B cell (primary cell): Measurements from ENCODE around the gene COL17A1. TPM values are rescaled to one million over a fixed set of nuclear protein-coding genes. Genes with fewer than 3 reads are reported as not detected.

Experiments used
- ATAC-seq: fragments of 200-7000 bp; cut with Tn5 transposase; one replicate; pipeline ENCODE4 v1.10.0; 2021; ENCODE audit warnings: low read depth, mild to moderate bottlenecking, moderate number of reproducible peaks, moderate library complexity
- CTCF ChIA-PET: fragments of 350-600 bp; sonication (Branson Sonifier 250); formaldehyde crosslinking; loops from one replicate; lab custom pipeline; 2021; ENCODE audit warnings: antibody characterized with exemption, inconsistent platforms; lab: Charles Lee
- POLR2A ChIA-PET: fragments of 350-600 bp; sonication (Branson Sonifier 250); formaldehyde crosslinking; loops from one replicate; lab custom pipeline; 2021; ENCODE audit warnings: antibody characterized with exemption; lab: Charles Lee
- DNase-seq: peaks from one replicate; pipeline ENCODE4 v3.0.0; 2013
- H2AFZ ChIP-seq: 2 replicates; pipeline ENCODE4 v1.6.1; 2012; ENCODE audit warnings: mild to moderate bottlenecking, low read depth, low read length; ENCODE audit not compliant: insufficient read depth, poor library complexity, severe bottlenecking
- H3K27ac ChIP-seq, 2 donors: 1 replicate in 1 of 2; 2 replicates in 1 of 2; pipeline ENCODE4 v1.5.1; 2012 to 2013; ENCODE audit warnings: low read length in 2 of 2, mild to moderate bottlenecking in 2 of 2, moderate library complexity in 1 of 2
- H3K27me3 ChIP-seq, 4 experiments: fragments of 200-600 bp in 1 of 4; sonication (generic) in 1 of 4; replicated peaks in 1 of 4; 1 replicate in 2 of 4; 2 replicates in 2 of 4; pipeline versions ENCODE4 v1.6.1 to v1.7.0; 2013 to 2016; ENCODE audit warnings: low read length in 3 of 4, mild to moderate bottlenecking in 2 of 4, mixed read lengths in 1 of 4, moderate library complexity in 1 of 4; ENCODE audit not compliant: insufficient read depth in 4 of 4, control insufficient read depth in 3 of 4; ENCODE audit errors: control extremely low read depth in 1 of 4
- H3K36me3 ChIP-seq, 2 experiments: replicated peaks in 1 of 2; 1 replicate in 1 of 2; 2 replicates in 1 of 2; pipeline versions ENCODE4 v1.6.1 to v1.7.1; 2013; ENCODE audit warnings: low read length in 1 of 2; ENCODE audit not compliant: insufficient read depth in 2 of 2, control insufficient read depth in 1 of 2; ENCODE audit errors: control extremely low read depth in 1 of 2, extremely low read depth in 1 of 2
- H3K4me1 ChIP-seq, 2 donors: fragments of 200-600 bp in 1 of 2; sonication (generic) in 1 of 2; 1 replicate in 1 of 2; 2 replicates in 1 of 2; pipeline versions ENCODE4 v1.5.1 to v1.6.1; 2013 to 2017; ENCODE audit warnings: low read length in 2 of 2; ENCODE audit not compliant: control insufficient read depth in 2 of 2, insufficient read depth in 2 of 2
- H3K4me2 ChIP-seq: replicated peaks from 2 replicates; pipeline ENCODE3; 2012; ENCODE audit warnings: mild to moderate bottlenecking, low read depth, low read length; ENCODE audit not compliant: poor library complexity, severe bottlenecking
- H3K4me3 ChIP-seq, 5 experiments: fragments of 200-600 bp in 1 of 5; sonication (generic) in 1 of 5; 1 replicate in 3 of 5; 2 replicates in 2 of 5; pipeline versions ENCODE4 v1.5.1 to v1.7.0; 2011 to 2016; ENCODE audit warnings: low read length in 4 of 5, mild to moderate bottlenecking in 4 of 5, low read depth in 2 of 5, control low read depth in 1 of 5, moderate library complexity in 1 of 5; ENCODE audit not compliant: insufficient read depth in 1 of 5; ENCODE audit errors: control extremely low read depth in 1 of 5, extremely low read depth in 1 of 5
- H3K79me2 ChIP-seq: fragments of 200-600 bp; sonication (generic); one replicate; pipeline ENCODE4 v1.6.0; 2016; ENCODE audit warnings: low read length; ENCODE audit not compliant: control insufficient read depth, insufficient read depth
- H3K9ac ChIP-seq: fragments of 200-600 bp; sonication (generic); 2 replicates; pipeline ENCODE4 v1.6.1; 2017; ENCODE audit warnings: mild to moderate bottlenecking, low read length, moderate library complexity
- H3K9me3 ChIP-seq, 3 donors: one replicate each; pipeline versions ENCODE4 v1.6.1 to v1.7.1; 2013; ENCODE audit warnings: low read length in 2 of 3; ENCODE audit not compliant: control insufficient read depth in 2 of 3, insufficient read depth in 1 of 3; ENCODE audit errors: control extremely low read depth in 1 of 3
- H4K20me1 ChIP-seq: 2 replicates; pipeline ENCODE4 v1.6.0; 2012; ENCODE audit warnings: mild to moderate bottlenecking, low read length; ENCODE audit not compliant: insufficient read depth, control insufficient read depth, poor library complexity, severe bottlenecking
- H3K27ac Mint-ChIP-seq: one replicate; pipeline ENCODE4 v1.8.0; 2021; ENCODE audit warnings: mixed read lengths
- H3K27me3 Mint-ChIP-seq: one replicate; pipeline ENCODE4 v1.8.0; 2021; ENCODE audit warnings: mixed read lengths
- H3K4me1 Mint-ChIP-seq: one replicate; pipeline ENCODE4 v1.8.0; 2021; ENCODE audit warnings: mixed read lengths
- H3K4me3 Mint-ChIP-seq: one replicate; pipeline ENCODE4 v1.8.0; 2021; ENCODE audit warnings: mixed read lengths
- H3K9me3 Mint-ChIP-seq: one replicate; pipeline ENCODE4 v1.8.0; 2022; ENCODE audit warnings: mixed read lengths; ENCODE audit not compliant: insufficient read depth
- CTCF ChIP-seq: fragments of 200-600 bp; IDR thresholded peaks from one replicate; pipeline ENCODE4 v1.8.0; 2022; ENCODE audit warnings: antibody characterized with exemption, mild to moderate bottlenecking
- EZH2 ChIP-seq: IDR thresholded peaks from 2 replicates; pipeline ENCODE4 v1.6.1; 2012; ENCODE audit warnings: borderline replicate concordance, low read depth, mild to moderate bottlenecking, moderate library complexity, low read length; ENCODE audit not compliant: insufficient read depth, poor library complexity, severe bottlenecking
- WGBS: methylation state at CpG from one replicate; pipeline ENCODE4 v1.1.5; 2013; ENCODE audit warnings: missing lambda C conversion rate; ENCODE audit not compliant: insufficient coverage; 5-methylcytosine and 5-hydroxymethylcytosine counted together
- intact Hi-C: fragments of 100-400 bp; cut with micrococcal nuclease; formaldehyde crosslinking; loops from one replicate; pipeline ENCODE4 v1.10.0; 2022
- polyA plus RNA-seq: library from polyadenylated mRNA; depleted of rRNA; stranded (reverse); fragments of >200 nt; gene quantifications from 2 replicates; pipeline ENCODE4 v1.2.3, GENCODE V29; 2012
- total RNA-seq, 2 donors: library from RNA; stranded (reverse); fragments of 120-200 nt in 1 of 2; gene quantifications; 1 replicate in 1 of 2; 2 replicates in 1 of 2; pipeline versions ENCODE4 v1.2.3 to v1.2.4, GENCODE V29; 2013 to 2022

Gene COL17A1
- total and polyA plus RNA-seq, 2 donors (not counting 1 experiment from before 2014, with no cell fraction given): not detected

- Mint-ChIP-seq H3K4me3 (no peak overlapping the region), H3K27me3 (no peaks in the 10 kb centered on the region), H3K9me3 (no peaks in the 10 kb centered on the region), H3K27ac (no peak overlapping the region), H3K4me1 (no peaks in the 10 kb centered on the region)
- intact Hi-C loops: no loop called here
- Histone ChIP-seq H3K4me1 (no peaks in the 10 kb centered on the region), H3K9ac (no peak overlapping the region), H3K36me3 (no peaks in the 10 kb centered on the region), H3K4me3 (no peak overlapping the region), H3K4me2 (no peak overlapping the region), H3K9me3 (no peaks in the 10 kb centered on the region), H3K27me3 (peaks cover 0 to 2% (median 0%) of the 10 kb centered on the region in 4 experiments), H3K79me2 (no peaks in the 10 kb centered on the region), H3K27ac (no peak overlapping the region), H4K20me1 (no peaks in the 10 kb centered on the region), H2AFZ (no peak overlapping the region)
- CTCF ChIA-PET: interaction anchor here (0.6 kb wide), 1 partner anchor 9 kb away, joined by 3 read pairs; no protein-coding TSS in a partner anchor
- TF ChIP-seq CTCF (no peak), EZH2 (no peak)
- DNase-seq (no peak), ATAC-seq (no peak)
- 95% methylated on average over 8 of the region's 9 CpGs for WGBS
- POLR2A ChIA-PET: no interaction called here
These were observed 40.3 kb downstream of the COL17A1 start for GRCh38 chr10:104045151-104046089.

GRCh38 chr10:104043854-104044253, 41.8 kb downstream of the COL17A1 start:
- Mint-ChIP-seq H3K27me3 (no peaks in the 10 kb centered on the region), H3K27ac (no peak overlapping the region), H3K9me3 (no peaks in the 10 kb centered on the region), H3K4me1 (no peaks in the 10 kb centered on the region), H3K4me3 (no peak overlapping the region)
- no peak overlapping the region for H3K4me3 ChIP-seq
- 79% methylated on average over 3 of the region's 4 CpGs for WGBS
- peaks cover 0 to 2% (median 0%) of the 10 kb centered on the region in 4 experiments for H3K27me3 ChIP-seq
- DNase-seq (no peak), ATAC-seq (no peak)
- H3K4me2 ChIP-seq: no peak overlapping the region
- H3K36me3 ChIP-seq: no peaks in the 10 kb centered on the region
- H4K20me1 ChIP-seq: no peaks in the 10 kb centered on the region
- H3K27ac ChIP-seq: no peak overlapping the region
- no peaks in the 10 kb centered on the region for H3K4me1 ChIP-seq
- H2AFZ ChIP-seq: no peak overlapping the region
- intact Hi-C loops: no loop called here
- ChIA-PET POLR2A (no interaction called here), CTCF (no interaction called here)
- H3K9ac ChIP-seq: no peak overlapping the region
- no peaks in the 10 kb centered on the region for H3K9me3 ChIP-seq
- TF ChIP-seq EZH2 (no peak), CTCF (no peak)
- no peaks in the 10 kb centered on the region for H3K79me2 ChIP-seq
